ENCODE results near the gene FKBP1A.
"Not testable (repeated sequence)": the region's sequence is repeated elsewhere in the genome, so short reads cannot be mapped to it uniquely, and the experiment has no call there.

The FKBP1A gene

GRCh38 chr20:1415667-1416468 is 23.0 kb upstream of the FKBP1A start:
- DNase-seq, result no peak

GRCh38 chr20:1414982-1415381 is 22.1 kb upstream of the FKBP1A start:
- DNase-seq, result no peak

DNA sequence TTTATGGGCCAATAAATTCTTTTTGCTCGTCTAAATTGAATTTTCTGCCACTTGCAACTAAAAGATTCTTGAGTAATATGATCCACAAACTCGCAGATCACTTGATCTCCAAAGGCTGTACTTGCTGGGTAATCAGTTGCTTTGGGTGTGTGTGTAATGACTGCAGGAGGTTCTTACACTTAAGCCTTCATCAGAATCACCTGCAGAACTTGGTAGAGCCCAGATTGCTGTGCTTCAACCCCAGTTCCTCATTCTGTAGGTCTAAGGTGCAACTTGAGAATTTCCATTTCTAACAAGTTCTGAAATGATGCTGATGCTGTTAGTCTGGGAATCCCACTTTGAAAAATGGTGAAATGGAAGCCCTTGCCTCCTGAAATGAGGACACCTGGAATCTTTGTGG is 12.9 kb upstream of the FKBP1A start:
- DNase-seq, result no peak

GRCh38 chr20:1403624-1404023 is 10.8 kb upstream of the FKBP1A start:
- no peak for DNase-seq

DNA sequence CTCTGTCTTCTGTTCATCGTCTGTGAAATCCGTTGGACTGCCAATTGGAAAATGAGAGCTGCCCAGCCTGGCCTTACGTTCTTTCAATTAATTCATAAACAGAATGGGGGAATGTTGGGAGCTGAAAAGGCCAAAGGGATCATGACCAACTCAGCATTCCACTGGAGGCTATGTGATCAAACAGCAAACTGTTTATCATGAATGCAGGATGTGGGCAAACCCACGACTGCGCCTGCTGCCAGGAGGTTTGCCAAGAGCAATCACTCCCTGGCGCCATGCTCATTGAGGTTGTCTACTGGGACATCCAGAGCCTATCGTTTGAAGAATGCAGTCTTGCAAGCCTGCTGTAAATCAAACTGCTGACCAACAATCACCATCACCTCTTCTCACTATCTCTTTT is 9.3 kb upstream of the FKBP1A start:
- DNase-seq, result no peak

- no peak for DNase-seq
Observed at GRCh38 chr20:1401451-1401907, 8.6 kb upstream of the FKBP1A start.

- DNase-seq, result peak; percentile 76
Observed at GRCh38 chr20:1399678-1400366, 7.0 kb upstream of the FKBP1A start.

DNA sequence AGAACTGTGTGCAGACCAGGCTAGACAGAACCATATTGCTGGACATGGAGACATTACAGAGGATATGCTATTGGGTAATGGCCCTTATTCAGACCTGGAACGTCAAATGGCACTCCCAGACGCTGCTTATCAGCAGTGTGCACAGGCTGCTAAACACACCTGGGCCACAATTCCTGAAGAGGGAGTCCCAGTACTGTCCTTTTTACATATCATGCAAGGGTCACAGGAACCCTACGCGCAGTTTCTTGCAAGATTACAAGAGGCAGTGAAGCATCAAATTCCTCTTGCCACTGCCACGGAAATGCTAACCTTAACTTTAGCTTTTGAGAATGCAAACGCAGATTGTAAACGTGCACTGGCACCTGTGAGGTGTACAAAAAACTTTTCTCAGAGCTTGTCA is 5.3 kb upstream of the FKBP1A start:
- DNase-seq, result not testable (repeated sequence)

DNA sequence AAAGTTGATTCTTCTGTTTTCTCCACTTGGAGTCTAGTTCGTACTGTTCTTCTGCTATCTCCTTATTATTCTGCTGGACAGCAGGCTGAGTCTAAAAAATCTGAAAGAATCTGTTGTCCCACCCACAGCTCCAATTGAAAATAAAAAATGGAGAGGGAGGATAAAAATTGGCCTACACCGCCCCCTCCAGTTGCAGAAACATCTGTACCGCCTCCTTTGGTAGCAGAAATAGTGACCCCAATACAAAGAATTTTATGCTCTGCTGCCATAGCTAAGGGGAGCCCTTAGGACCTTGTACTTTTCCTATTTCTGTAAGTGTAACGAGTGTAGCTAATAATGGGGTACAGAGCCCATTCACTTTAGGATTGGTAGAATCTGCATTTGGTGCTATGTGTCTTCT is 4.9 kb upstream of the FKBP1A start:
- no peak for DNase-seq

- DNase-seq, result no peak
Observed at GRCh38 chr20:1396702-1397101, 3.8 kb upstream of the FKBP1A start.

DNA sequence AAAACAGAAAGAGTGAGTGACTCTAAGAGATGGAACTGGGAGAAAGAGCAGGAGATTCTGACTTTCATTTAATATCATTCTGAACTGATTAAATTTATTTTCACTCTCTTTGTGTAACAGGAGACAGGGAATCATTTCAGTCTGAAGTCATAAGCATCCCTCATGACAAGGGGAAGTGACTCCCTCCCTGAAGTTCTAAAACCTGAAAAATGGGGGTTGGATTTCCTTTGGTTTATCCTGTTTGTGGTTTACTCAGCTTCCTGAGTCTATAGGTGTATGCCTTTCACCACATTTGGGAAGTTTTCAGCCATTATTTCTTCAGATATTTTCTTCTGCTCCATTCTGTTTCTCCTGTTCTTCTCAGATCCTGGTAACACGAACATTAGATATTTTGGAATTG is 3.4 kb upstream of the FKBP1A start:
- no peak for DNase-seq

GRCh38 chr20:1394686-1395085 is 1.8 kb upstream of the FKBP1A start:
- no peak for DNase-seq

- DNase-seq, result no peak
Observed at GRCh38 chr20:1393507-1393882, 641 bp upstream of the FKBP1A start.

GRCh38 chr20:1392443-1392692 is 486 bp downstream of the FKBP1A start:
- no peak for DNase-seq

DNA sequence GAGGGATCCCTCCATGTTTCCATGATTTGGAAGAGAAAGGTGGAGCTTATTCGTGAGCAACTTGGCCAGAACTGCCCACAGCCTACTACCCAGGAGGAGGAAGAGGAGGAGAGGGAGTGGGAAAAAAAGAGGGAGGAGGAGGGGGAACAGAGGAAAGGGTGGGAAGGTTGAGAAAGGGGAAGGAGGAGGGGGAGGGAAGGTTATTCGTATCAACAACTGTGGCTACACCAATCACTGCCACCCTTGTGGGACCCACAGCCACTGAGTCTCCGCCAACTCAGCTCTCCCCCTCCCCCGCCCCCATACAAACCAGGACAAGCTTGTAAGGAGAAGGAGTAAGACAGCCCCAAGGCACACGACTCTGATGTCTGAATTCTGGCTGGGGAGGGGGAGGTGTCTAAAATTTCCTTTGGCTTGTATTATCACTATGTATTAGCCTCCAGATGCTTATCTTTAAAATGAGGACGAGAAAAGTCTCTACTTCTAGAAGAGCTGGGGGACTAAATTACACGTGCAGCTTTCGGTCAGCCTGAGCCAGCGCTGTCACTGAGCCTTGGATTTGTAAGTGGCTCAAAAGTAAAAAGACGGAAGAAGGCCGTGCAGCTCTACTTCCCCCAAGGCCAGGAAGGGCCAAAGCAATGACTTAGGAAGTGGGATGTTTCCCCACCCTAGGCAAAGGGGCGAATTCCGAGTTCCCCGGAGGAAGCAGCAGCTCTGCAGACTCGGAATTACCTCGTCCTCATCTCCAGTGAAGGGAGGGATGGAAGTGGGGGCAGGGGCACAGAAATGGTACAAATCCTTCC is 1.0 kb downstream of the FKBP1A start:
- no peak for DNase-seq

- DNase-seq, result no peak
Observed at GRCh38 chr20:1390581-1391403, 2.1 kb downstream of the FKBP1A start.

GRCh38 chr20:1389703-1390580 is 2.9 kb downstream of the FKBP1A start:
- no peak for DNase-seq

GRCh38 chr20:1388741-1389483 is 3.9 kb downstream of the FKBP1A start:
- DNase-seq, result no peak

- no peak for DNase-seq
Observed at GRCh38 chr20:1388253-1388652, 4.6 kb downstream of the FKBP1A start.

GRCh38 chr20:1386323-1386722 is 6.5 kb downstream of the FKBP1A start:
- DNase-seq, result no peak
